Activated CD8-positive, alpha-beta memory T cell treated with anti-CD3 and anti-CD28 coated beads for 4 hours (primary cell): ENCODE measurements around the gene IL17REL.

Experiments used
- DNase-seq, 2 donors: peaks; one replicate each; pipeline ENCODE4 v3.0.0-alpha.2; 2020; ENCODE audit warnings: low read depth in 2 of 2

Gene IL17REL

GRCh38 chr22:50002791-50003190 lies 9.8 kb downstream of the IL17REL start:
- DNase-seq = no peak

GRCh38 chr22:50001388-50002231 lies 11.0 kb downstream of the IL17REL start:
- no peak for DNase-seq

- DNase-seq = no peak
These were observed 11.8 kb downstream of the IL17REL start for GRCh38 chr22:50000587-50001387.

- no peak for DNase-seq
These were observed 12.5 kb downstream of the IL17REL start for GRCh38 chr22:49999946-50000586.

- no peak for DNase-seq
These were observed 13.3 kb downstream of the IL17REL start for GRCh38 chr22:49999063-49999945.

GRCh38 chr22:49998718-49999062 lies 13.9 kb downstream of the IL17REL start:
- no peak for DNase-seq

GRCh38 chr22:49997932-49998717 lies 14.4 kb downstream of the IL17REL start:
- no peak for DNase-seq

GRCh38 chr22:49997251-49997599 lies 15.3 kb downstream of the IL17REL start:
- no peak for DNase-seq

- DNase-seq = no peak
These were observed 15.9 kb downstream of the IL17REL start for GRCh38 chr22:49996518-49997250.

GRCh38 chr22:49996119-49996517 lies 16.4 kb downstream of the IL17REL start:
- DNase-seq = no peak

- no peak for DNase-seq
These were observed 17.0 kb downstream of the IL17REL start for GRCh38 chr22:49995361-49996118.

GRCh38 chr22:49995041-49995360 lies 17.6 kb downstream of the IL17REL start:
- DNase-seq = no peak

- DNase-seq = no peak
These were observed 18.1 kb downstream of the IL17REL start for GRCh38 chr22:49994361-49995040.

- no peak for DNase-seq
These were observed 18.8 kb downstream of the IL17REL start for GRCh38 chr22:49993649-49994360.

- peak; percentile 48 to 56 for DNase-seq
These were observed 19.5 kb downstream of the IL17REL start for GRCh38 chr22:49992921-49993648.

- DNase-seq = no peak
These were observed 20.5 kb downstream of the IL17REL start for GRCh38 chr22:49991907-49992533.

- no peak for DNase-seq
These were observed 21.4 kb downstream of the IL17REL start for GRCh38 chr22:49991167-49991566.
